Nephron (organoid): ENCODE data around the gene TBC1D22B.
A peak's percentile ranks its signal among the peaks of the same experiment; 100 is the strongest.

Experiments used
- H3K27ac Mint-ChIP-seq, 3 experiments: 2 replicates each; pipeline ENCODE4 v1.8.0; 2020; ENCODE audit warnings: mixed read lengths in 3 of 3, mild to moderate bottlenecking in 2 of 3, moderate library complexity in 1 of 3
- H3K27me3 Mint-ChIP-seq: 2 replicates; pipeline ENCODE4 v1.8.0; 2021; ENCODE audit warnings: low read depth, mild to moderate bottlenecking, moderate library complexity, mixed read lengths
- H3K36me3 Mint-ChIP-seq: 2 replicates; pipeline ENCODE4 v1.8.0; 2020; ENCODE audit warnings: low read depth, mixed read lengths
- H3K4me1 Mint-ChIP-seq: 2 replicates; pipeline ENCODE4 v1.8.0; 2020; ENCODE audit warnings: mixed read lengths
- H3K4me3 Mint-ChIP-seq, 3 experiments: 2 replicates each; pipeline ENCODE4 v1.8.0; 2020; ENCODE audit warnings: mild to moderate bottlenecking in 3 of 3, mixed read lengths in 3 of 3, moderate library complexity in 2 of 3
- H3K9me3 Mint-ChIP-seq: 2 replicates; pipeline ENCODE4 v1.8.0; 2020; ENCODE audit warnings: mixed read lengths
- TF ChIP-seq, protein P1 (sequence below), 3 experiments: fragments of 200-600 bp; sonication (generic); IDR thresholded peaks; one replicate each; pipeline ENCODE4 v1.5.0; 2021; ENCODE audit warnings: antibody characterized with exemption in 3 of 3; ENCODE audit not compliant: unreplicated experiment in 3 of 3

Gene TBC1D22B

DNA sequence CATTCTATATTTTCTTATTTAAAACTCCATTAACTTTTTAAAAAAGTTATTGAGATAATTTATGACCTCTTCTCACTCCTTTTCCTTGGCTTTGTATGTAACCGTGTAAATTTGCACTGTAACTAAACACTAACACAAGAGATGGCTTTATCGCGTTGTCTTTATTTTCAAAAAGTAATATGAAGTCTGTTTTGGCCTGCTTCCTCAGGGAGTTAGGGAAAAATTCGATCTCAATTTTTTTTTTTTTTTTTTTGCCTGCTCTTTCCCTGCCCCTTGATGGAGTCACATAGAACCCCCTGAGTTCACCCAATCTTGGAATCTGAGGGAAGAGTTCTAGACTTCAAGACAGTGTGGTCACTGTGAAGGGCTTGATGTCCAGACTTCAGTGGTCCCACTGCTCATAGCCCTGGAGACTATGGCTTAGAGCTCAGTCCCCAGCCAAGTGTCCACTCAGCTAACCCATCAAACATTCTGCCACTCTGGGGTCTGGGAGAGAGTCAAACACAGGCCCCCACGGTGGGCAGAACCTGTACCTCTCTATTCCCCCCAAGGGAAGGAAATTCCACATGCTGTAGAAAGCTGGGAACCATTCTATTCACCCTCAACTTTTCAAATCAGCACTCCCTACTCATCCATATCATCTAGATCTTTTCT is 15.7 kb upstream of the TBC1D22B start:
- TF ChIP-seq, protein P1, sequence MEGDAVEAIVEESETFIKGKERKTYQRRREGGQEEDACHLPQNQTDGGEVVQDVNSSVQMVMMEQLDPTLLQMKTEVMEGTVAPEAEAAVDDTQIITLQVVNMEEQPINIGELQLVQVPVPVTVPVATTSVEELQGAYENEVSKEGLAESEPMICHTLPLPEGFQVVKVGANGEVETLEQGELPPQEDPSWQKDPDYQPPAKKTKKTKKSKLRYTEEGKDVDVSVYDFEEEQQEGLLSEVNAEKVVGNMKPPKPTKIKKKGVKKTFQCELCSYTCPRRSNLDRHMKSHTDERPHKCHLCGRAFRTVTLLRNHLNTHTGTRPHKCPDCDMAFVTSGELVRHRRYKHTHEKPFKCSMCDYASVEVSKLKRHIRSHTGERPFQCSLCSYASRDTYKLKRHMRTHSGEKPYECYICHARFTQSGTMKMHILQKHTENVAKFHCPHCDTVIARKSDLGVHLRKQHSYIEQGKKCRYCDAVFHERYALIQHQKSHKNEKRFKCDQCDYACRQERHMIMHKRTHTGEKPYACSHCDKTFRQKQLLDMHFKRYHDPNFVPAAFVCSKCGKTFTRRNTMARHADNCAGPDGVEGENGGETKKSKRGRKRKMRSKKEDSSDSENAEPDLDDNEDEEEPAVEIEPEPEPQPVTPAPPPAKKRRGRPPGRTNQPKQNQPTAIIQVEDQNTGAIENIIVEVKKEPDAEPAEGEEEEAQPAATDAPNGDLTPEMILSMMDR (IDR thresholded peaks at IDR 0.05; ENCODE audit: unreplicated experiment in 3 of 3): no peak
- Mint-ChIP-seq H3K36me3 (no peaks in the 10 kb centered on the region), H3K9me3 (peaks cover 5% of the 10 kb centered on the region), H3K27ac (peak overlapping the region; percentile 96 to 99 (median 98)), H3K27me3 (no peaks in the 10 kb centered on the region), H3K4me1 (peaks cover 78% of the 10 kb centered on the region), H3K4me3 (no peak overlapping the region)

DNA sequence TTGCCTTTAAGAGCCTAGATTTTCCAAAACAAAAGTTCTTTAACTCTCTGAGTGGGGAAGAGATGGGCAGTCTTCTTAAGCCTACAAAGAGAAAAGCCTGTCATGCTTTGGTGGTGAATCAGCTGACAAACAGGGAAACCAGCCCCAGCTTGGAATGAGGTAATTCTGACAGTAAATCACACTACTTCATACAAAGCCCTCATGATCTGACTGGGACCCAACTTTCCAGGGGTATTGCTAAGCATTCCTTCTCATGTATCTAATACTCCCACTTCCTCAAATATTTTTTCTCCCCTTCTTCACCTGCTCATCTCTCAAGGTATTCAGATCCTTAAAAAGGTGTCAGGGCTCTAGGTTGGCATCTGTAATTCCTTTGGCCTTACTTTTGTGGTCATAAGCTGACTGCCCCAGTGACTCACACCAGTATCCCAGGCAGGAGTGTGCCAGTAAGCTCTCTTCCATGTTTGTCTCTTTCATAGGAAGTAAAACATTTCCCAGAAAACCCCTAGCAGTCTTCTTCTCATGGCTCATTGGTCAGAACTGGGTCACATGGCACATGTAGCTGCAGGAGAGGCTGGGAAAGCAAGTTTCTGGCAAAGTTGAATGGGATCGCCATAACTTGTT is 15.0 kb upstream of the TBC1D22B start:
- H3K4me1 Mint-ChIP-seq: peaks cover 72% of the 10 kb centered on the region
- TF ChIP-seq, protein P1 (IDR thresholded peaks at IDR 0.05; ENCODE audit: unreplicated experiment in 3 of 3): no peak

DNA sequence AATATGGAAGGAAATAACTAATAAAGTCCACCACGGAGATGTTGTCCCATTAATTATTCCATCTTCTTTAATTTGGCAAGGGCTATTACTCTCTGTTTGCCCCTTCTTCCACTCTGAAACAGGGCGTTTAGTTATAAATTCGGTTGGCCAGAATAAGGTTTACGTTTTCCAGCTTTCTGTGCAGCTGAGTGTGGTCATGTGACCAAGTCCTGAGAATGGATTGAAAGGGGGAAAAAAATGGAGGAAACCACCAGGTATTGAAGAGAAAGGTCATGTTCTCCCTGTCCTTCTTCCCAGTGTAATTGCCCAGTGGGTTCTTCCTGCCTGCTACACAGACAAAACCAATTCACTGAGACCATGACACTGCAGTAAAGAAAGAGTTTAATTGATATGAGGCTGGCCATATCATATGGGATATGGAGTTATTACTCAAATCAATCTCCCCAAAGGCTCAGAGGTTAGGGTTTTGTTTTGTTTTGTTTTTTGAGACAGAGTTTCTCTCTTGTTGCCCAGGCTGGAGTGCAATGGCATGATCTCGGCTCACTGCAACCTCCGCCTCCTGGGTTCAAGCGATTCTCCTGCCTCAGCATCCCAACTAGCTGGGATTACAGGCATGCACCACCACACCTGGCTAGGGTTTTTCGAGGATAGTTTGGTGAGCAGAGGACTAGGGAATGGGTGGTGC is 14.3 kb upstream of the TBC1D22B start:
- no peaks in the 10 kb centered on the region for H3K36me3 Mint-ChIP-seq
- H3K4me3 Mint-ChIP-seq: no peak overlapping the region
- no peaks in the 10 kb centered on the region for H3K27me3 Mint-ChIP-seq
- peaks cover 5% of the 10 kb centered on the region for H3K9me3 Mint-ChIP-seq
- TF ChIP-seq, protein P1 (IDR thresholded peaks at IDR 0.05; ENCODE audit: unreplicated experiment in 3 of 3): no peak
- peaks cover 67% of the 10 kb centered on the region for H3K4me1 Mint-ChIP-seq
- peak overlapping the region; percentile 96 to 99 (median 98) for H3K27ac Mint-ChIP-seq

More for the DNA sequence above, 15.0 kb upstream of the TBC1D22B start:
- H3K4me3 Mint-ChIP-seq: no peak overlapping the region
- H3K27ac Mint-ChIP-seq: peak overlapping the region; percentile 96 to 99 (median 98)
- H3K36me3 Mint-ChIP-seq: no peaks in the 10 kb centered on the region
- peaks cover 5% of the 10 kb centered on the region for H3K9me3 Mint-ChIP-seq
- H3K27me3 Mint-ChIP-seq: no peaks in the 10 kb centered on the region

DNA sequence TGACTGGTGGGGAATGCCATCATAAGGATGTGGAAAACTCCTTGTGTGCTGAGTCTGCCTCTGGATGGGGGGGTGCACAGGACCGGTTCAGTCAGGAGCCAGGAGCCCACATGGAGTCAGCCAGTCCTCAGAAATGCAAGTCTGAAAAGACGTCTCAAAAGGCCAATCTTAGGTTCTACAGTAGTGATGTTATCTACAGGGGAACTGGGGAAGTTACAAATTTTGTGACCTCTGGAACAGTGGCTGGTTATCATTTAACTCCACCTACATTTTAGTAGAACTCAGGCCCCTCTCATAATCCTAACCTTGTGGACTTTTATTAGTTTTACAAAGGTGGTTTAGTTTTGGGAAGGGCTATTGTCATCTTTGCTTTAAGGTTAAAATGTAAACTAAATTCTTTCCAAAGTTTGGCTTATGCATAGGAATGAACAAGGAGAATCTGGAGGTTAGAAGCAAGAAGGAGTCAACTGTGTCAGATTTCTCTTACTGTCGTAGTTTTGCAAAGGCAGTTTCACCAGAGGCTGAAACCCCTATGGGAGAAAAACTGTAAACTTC is 13.7 kb upstream of the TBC1D22B start:
- H3K27ac Mint-ChIP-seq: peak overlapping the region; percentile 96 to 99 (median 98)
- peaks cover 8% of the 10 kb centered on the region for H3K9me3 Mint-ChIP-seq
- no peaks in the 10 kb centered on the region for H3K36me3 Mint-ChIP-seq
- TF ChIP-seq, protein P1 (IDR thresholded peaks at IDR 0.05; ENCODE audit: unreplicated experiment in 3 of 3): no peak
- H3K27me3 Mint-ChIP-seq: no peaks in the 10 kb centered on the region
- H3K4me3 Mint-ChIP-seq: peak overlapping the region in 1 of 3 experiments; percentile 58
- H3K4me1 Mint-ChIP-seq: peaks cover 65% of the 10 kb centered on the region

DNA sequence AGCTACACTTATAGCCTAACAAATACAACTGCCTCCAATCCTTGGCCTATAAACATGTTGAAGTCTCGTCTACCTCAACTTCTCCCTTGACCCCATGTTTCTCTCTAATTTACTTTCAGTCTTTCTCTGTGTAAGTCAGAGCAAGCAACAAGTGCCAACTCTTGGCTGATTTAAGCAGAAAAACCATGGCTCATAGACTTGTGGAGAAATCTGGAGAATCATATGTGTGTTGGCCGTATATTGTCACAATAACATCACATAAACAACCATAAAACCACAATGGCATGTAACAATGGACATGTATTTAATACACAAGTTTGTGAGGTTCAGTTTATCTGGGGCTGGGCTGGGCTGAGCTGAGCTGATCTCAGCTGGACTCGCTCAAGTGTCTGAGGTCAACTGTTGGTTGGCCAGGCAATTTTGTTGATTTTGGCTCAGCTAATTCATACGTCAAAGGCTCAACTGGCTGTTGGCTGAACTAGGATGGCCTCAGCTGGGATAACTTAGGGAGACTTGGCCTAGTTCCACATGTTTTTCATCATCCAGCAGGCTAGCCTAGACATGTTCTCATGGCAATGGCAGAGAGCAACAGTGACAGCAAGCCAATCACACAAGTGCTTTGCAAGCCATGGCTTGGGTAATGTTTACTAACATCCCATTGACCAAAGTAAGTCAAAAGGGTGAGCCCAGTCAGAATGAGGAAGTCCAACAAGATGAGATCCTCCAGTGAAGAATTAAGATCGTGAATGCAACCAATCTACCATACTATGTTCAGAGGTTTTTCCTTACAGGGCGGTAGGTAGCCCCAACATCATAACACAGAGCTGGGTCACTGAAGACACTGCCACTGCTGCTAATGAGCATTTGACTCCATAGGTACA is 12.9 kb upstream of the TBC1D22B start:
- H3K4me3 Mint-ChIP-seq: peak overlapping the region in 2 of 3 experiments; percentile 33 to 58
- H3K27me3 Mint-ChIP-seq: no peaks in the 10 kb centered on the region
- TF ChIP-seq, protein P1 (IDR thresholded peaks at IDR 0.05; ENCODE audit: unreplicated experiment in 3 of 3): no peak
- peaks cover 6% of the 10 kb centered on the region for H3K9me3 Mint-ChIP-seq
- H3K4me1 Mint-ChIP-seq: peaks cover 62% of the 10 kb centered on the region
- peak overlapping the region; percentile 96 to 99 (median 98) for H3K27ac Mint-ChIP-seq
- no peaks in the 10 kb centered on the region for H3K36me3 Mint-ChIP-seq
